ENCODE results near the gene FGFRL1. TPM values are rescaled to one million over a fixed set of nuclear protein-coding genes. Genes with fewer than 3 reads are reported as not detected.

The FGFRL1 gene
- total and polyA plus RNA-seq, 3 donors from 2014 or later: 13.7 to 25.6 (median 14.4) TPM

- intact Hi-C loops (cut with DNase I; ENCODE audit: low total_unique reads): no loop called here
These were observed 31.7 kb downstream of the FGFRL1 start for GRCh38 chr4:1043162-1043561.

GRCh38 chr4:1043651-1044468, 32.4 kb downstream of the FGFRL1 start:
- peak; percentile 58 for DNase-seq
- Histone ChIP-seq H3K36me3 (ENCODE audit: low read depth, missing control alignments) (no peaks in the 10 kb centered on the region), H3K27ac (no peak overlapping the region), H3K9me3 (no peaks in the 10 kb centered on the region), H3K27me3 (no peaks in the 10 kb centered on the region), H3K4me3 (no peak overlapping the region), H3K4me1 (peaks cover 18% of the 10 kb centered on the region)
- intact Hi-C loops (cut with DNase I; ENCODE audit: low total_unique reads): no loop called here
- no peak for TF ChIP-seq POLR2A (IDR thresholded peaks at IDR 0.05)
- TF ChIP-seq, protein P1, sequence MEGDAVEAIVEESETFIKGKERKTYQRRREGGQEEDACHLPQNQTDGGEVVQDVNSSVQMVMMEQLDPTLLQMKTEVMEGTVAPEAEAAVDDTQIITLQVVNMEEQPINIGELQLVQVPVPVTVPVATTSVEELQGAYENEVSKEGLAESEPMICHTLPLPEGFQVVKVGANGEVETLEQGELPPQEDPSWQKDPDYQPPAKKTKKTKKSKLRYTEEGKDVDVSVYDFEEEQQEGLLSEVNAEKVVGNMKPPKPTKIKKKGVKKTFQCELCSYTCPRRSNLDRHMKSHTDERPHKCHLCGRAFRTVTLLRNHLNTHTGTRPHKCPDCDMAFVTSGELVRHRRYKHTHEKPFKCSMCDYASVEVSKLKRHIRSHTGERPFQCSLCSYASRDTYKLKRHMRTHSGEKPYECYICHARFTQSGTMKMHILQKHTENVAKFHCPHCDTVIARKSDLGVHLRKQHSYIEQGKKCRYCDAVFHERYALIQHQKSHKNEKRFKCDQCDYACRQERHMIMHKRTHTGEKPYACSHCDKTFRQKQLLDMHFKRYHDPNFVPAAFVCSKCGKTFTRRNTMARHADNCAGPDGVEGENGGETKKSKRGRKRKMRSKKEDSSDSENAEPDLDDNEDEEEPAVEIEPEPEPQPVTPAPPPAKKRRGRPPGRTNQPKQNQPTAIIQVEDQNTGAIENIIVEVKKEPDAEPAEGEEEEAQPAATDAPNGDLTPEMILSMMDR (IDR thresholded peaks at IDR 0.05): no peak
- WGBS, 2 donors: 29 to 50% methylated on average over 18 to 35 of the region's 36 CpGs

More at GRCh38 chr4:1043162-1043561, 31.7 kb downstream of the FGFRL1 start:
- H3K27ac ChIP-seq: no peak overlapping the region
- no peaks in the 10 kb centered on the region for H3K9me3 ChIP-seq
- H3K4me3 ChIP-seq: no peak overlapping the region
- 54 to 66% methylated on average over 7 of the region's 7 CpGs for WGBS, 2 donors
- TF ChIP-seq, protein P1 (IDR thresholded peaks at IDR 0.05): no peak
- TF ChIP-seq POLR2A (IDR thresholded peaks at IDR 0.05): no peak
- H3K4me1 ChIP-seq: peaks cover 18% of the 10 kb centered on the region
- H3K36me3 ChIP-seq (ENCODE audit: low read depth, missing control alignments): no peaks in the 10 kb centered on the region
- no peaks in the 10 kb centered on the region for H3K27me3 ChIP-seq
- no peak for DNase-seq

DNA sequence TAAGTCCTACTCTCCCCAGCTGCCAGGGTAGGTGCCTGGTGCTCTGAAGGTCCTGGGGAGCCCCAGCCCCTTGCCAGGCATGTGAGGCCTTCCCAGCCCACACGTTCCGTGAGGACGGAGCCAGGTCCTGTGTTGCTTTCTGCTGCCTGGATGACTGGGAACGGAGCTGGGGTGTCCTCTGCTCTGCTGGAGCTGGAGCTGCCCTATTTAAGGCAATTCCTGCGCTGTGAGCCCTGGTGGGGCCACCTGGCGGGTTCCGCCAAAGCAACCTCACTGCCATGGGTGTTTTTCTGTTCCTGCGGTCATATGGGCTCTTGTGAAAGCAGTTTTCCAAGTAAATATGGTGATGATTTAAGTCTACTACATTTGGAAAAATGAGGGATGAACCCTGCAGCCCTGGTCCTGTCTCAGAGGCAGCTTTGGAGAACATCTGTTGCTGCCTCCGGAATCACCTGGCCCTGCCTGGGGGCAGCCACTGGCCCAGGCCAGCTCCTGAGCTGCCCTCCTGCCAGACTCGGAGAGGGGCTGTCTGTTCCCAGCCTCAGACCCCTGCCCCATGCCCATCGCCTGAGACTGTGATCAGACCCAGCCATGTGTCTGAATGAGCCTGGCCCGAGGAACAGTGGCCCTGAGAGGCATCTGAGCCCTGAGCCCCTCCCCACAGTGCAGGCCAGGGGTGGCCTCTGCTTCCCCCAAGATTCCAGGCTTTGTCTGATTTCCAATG, 33.2 kb downstream of the FGFRL1 start:
- DNase-seq: no peak
- Histone ChIP-seq H3K36me3 (ENCODE audit: low read depth, missing control alignments) (no peaks in the 10 kb centered on the region), H3K9me3 (no peaks in the 10 kb centered on the region), H3K4me1 (peaks cover 12% of the 10 kb centered on the region), H3K27me3 (no peaks in the 10 kb centered on the region), H3K4me3 (no peak overlapping the region), H3K27ac (no peak overlapping the region)
- intact Hi-C loops (cut with DNase I; ENCODE audit: low total_unique reads): no loop called here
- TF ChIP-seq, protein P1 (IDR thresholded peaks at IDR 0.05): no peak
- TF ChIP-seq POLR2A (IDR thresholded peaks at IDR 0.05): no peak
- 82 to 83% methylated on average over 9 to 12 of the region's 12 CpGs for WGBS, 2 donors

DNA sequence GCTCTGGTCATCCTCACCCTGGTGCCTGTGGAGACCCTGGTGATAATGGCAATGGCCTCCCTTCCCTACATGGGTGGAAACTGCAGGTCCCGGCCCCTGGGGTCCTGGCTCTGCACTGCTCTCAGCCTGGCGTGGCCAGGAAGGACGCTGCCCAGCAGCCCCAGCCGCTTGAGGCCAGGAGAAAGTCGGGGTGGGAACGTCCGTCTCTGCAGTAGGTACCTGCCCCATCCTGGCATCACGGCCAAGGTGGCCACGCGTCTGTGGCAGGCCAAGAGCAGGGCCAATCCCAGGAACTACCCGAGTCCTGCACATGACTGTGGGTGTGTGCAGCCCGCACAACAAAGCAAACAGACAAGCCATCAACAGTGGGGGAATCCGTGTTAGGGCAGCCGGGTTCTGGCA, 33.8 kb downstream of the FGFRL1 start:
- H3K4me1 ChIP-seq: peaks cover 10% of the 10 kb centered on the region
- no peak overlapping the region for H3K27ac ChIP-seq
- H3K27me3 ChIP-seq: no peaks in the 10 kb centered on the region
- H3K36me3 ChIP-seq (ENCODE audit: low read depth, missing control alignments): no peaks in the 10 kb centered on the region
- DNase-seq: no peak
- intact Hi-C loops (cut with DNase I; ENCODE audit: low total_unique reads): no loop called here
- H3K9me3 ChIP-seq: no peaks in the 10 kb centered on the region
- TF ChIP-seq POLR2A (IDR thresholded peaks at IDR 0.05): no peak
- TF ChIP-seq, protein P1 (IDR thresholded peaks at IDR 0.05): no peak
- H3K4me3 ChIP-seq: no peak overlapping the region
- 72 to 86% methylated on average over 12 to 14 of the region's 14 CpGs for WGBS, 2 donors

Data from testis (tissue), 3 donors.